GM19455 (cell line): ENCODE data around the gene PTBP2.
"Not testable (repeated sequence)": the region's sequence is repeated elsewhere in the genome, so short reads cannot be mapped to it uniquely, and the experiment has no call there.

Experiments
- ATAC-seq: cut with Tn5 transposase; IDR thresholded peaks from one replicate; pipeline ENCODE4 v1.9.1; 2021; ENCODE audit not compliant: unreplicated experiment

The PTBP2 gene

GRCh38 chr1:96730574-96731298 lies 9.2 kb downstream of the PTBP2 start:
- ATAC-seq, result no peak

DNA sequence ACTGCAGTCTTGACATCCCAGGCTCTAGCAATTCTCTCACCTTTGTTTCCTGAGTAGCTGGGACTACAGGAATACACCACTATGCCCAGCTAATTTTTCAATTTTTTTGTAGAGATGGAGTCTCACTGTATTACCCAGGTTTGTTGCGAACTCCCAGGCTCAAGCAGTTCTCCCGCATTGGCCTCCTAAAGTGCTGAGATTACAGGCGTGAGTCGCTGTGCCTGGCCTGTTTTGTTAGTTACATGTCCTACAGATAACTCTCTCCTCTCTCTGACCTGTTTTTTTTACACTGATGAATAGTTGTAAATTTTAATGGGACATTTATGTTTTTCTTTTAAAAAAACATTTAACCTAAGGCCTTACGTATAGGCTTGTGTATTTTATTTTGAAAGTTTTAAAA lies 19.8 kb downstream of the PTBP2 start:
- no peak for ATAC-seq

GRCh38 chr1:96746440-96747420 lies 25.1 kb downstream of the PTBP2 start:
- no peak for ATAC-seq

GRCh38 chr1:96747565-96747964 lies 26.0 kb downstream of the PTBP2 start:
- no peak for ATAC-seq

DNA sequence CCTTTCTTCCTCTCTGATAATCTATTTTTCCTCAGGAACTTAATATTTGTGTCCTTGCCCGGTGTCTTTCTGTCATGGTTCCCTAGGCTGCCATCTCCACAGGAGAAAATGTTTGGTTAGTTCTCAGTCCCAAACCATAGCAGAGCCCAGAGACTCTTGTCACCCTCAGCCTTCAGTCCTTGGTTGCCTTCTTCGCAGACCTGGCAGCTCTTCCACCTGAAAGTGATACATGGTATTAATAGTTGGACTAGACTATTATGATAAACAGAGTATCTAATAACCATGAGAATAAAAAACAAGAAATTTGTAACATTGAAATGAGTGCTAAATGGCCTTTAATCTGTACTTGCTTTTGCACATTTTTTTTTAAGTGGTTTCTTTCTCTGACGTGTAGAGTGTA lies 26.5 kb downstream of the PTBP2 start:
- ATAC-seq, result no peak

GRCh38 chr1:96749618-96750017 lies 28.0 kb downstream of the PTBP2 start:
- no peak for ATAC-seq

DNA sequence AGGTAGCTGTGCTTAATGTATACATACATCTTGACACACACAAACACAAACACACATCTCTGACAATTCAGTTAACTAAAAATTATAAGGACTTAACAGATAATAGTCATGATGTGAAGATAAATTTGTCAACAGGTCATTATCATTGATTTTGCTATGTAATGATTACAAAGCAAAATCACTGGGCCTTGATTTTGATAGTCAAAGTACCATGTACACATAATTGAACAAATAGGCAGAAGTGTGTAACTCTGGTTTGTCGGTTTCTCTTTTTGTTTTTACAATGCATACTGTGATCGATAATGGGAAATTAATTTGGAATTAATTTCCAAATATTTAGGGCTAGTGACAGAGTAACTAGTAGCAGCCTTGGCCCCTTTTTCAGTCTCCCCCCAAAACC lies 30.8 kb downstream of the PTBP2 start:
- ATAC-seq, result no peak

GRCh38 chr1:96756789-96757188 lies 35.2 kb downstream of the PTBP2 start:
- no peak for ATAC-seq

DNA sequence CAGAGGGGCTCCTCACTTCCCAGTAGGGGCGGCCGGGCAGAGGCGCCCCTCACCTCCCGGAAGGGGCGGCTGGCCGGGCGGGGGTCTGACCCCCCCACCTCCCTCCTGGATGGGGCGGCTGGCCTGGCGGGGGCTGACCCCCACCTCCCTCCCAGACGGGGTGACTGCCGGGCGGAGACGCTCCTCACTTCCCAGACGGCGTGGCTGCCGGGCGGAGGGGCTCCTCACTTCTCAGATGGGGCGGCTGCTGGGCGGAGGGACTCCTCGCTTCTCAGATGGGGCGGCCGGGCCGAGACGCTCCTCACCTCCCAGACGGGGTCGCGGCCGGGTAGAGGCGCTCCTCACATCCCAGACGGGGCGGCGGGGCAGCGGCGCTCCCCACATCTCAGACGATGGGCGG lies 41.0 kb downstream of the PTBP2 start:
- not testable (repeated sequence) for ATAC-seq

- ATAC-seq, result no peak
These were observed 41.9 kb downstream of the PTBP2 start for GRCh38 chr1:96763514-96763913.

- no peak for ATAC-seq
These were observed 42.9 kb downstream of the PTBP2 start for GRCh38 chr1:96764469-96764868.

DNA sequence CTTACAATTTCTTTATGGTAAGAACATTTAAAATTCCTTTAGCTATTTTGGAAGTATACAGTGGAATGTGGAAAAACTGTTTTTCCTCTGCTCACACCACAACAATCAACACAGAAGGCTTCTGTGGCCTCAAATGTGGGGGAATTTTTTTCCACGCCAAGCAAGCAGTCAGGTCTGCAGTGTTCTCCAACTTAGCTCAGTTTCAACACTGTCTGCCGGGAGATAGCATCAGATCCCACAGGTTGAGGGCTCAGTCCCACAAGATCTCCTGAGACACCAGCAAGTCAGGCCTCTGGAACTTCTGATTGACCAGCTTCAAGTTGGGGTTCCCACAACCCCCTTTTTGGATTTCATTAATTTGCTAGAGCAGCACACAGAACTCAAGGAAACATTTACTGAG lies 50.3 kb downstream of the PTBP2 start:
- no peak for ATAC-seq

DNA sequence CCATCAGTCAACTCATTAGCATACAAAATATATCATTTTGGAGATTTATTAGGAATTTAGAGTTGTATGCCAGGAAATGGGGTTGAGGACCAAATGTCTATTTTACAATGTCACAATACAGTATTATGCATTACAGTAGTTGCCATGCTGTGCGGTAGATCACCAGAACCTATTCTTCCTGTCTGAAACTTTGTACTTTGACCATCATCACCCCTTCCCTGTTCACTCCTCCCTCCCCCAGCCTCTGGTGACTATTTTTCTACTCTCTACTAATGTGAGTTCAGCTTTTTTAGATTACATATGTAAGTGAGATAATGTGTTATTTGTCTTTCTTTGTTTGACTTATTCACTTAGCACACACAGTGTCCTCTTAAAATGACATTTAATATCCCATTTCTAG lies 50.8 kb downstream of the PTBP2 start:
- ATAC-seq, result no peak

GRCh38 chr1:96772972-96773371 lies 51.4 kb downstream of the PTBP2 start:
- no peak for ATAC-seq

DNA sequence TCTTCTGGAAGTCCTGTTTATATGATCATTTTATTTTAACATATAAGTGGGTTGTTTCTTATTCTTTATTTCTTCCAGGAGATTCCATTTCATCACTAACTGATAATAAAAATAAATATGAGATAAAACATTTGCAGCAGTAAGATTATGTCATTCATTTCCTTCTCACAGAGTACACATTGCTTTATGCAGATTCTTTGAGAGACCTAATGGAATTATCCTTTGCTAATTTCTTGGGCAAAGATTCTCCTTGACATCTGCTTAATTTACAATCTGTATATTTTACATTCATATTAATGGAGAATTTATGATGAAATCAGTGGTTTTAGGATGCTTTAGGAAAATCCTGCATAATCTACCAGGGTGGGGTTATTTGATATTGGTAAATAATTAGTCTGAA lies 60.6 kb downstream of the PTBP2 start:
- ATAC-seq, result no peak

DNA sequence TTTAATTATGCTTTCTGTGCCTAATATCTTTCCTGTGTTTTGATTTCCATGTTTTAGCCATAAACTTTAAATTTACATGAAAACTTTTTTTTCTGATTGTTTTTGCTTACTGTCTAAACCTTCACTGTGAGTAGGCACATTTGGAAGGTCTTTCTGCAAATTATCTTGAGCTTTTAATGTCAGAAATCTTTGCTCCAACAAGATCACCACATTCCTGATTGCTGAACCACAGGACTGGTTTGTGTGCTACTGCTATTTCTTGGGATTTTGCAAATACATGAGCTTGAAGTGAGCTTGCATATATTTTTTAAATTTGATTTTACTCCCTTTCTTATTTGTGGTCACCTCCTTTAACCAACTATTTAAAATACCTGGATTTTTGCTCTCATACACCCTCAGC lies 61.3 kb downstream of the PTBP2 start:
- no peak for ATAC-seq

DNA sequence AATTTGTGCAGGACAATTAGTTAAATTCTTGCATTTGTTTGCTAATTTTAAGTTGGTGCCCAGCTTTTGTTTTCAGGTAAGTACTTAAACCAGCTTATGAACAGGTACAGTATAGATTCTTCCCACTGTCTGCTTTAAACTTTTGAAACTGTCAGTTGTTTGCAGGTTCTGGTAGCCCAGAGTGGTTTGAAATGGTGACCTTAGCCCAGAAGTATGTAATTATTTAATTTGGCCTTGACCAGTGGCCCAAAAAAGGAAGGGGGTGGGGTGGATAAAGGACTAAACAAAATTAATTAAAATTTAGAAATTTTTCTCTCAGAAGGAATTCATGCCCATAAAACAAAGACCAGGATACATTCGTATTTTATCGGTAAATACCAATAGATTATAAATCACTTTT lies 69.0 kb downstream of the PTBP2 start:
- no peak for ATAC-seq

GRCh38 chr1:96792220-96792619 lies 70.6 kb downstream of the PTBP2 start:
- no peak for ATAC-seq

GRCh38 chr1:96801696-96802095 lies 80.1 kb downstream of the PTBP2 start:
- ATAC-seq, result not testable (repeated sequence)

DNA sequence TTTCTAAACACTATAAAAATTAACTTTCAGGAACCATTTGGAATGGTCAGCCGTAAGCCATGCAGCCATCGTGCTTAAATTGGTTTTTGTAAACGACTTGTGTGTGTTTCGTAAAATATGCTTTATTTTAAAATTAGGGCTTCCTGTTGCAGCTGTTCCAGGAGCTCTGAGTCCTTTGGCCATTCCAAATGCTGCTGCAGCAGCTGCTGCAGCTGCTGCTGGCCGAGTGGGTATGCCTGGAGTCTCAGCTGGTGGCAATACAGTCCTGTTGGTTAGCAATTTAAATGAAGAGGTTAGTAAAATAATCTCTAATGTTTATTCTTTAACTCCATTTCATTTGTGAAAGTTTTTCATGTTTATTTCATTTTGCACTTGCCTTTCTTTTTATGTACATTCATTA lies 83.1 kb downstream of the PTBP2 start:
- ATAC-seq, result no peak

- no peak for ATAC-seq
These were observed 86.6 kb downstream of the PTBP2 start for GRCh38 chr1:96808191-96808590.

- no peak for ATAC-seq
These were observed 94.3 kb downstream of the PTBP2 start for GRCh38 chr1:96815914-96816313.
